Dermis microvascular lymphatic vessel endothelial cell (primary cell): ENCODE results near the gene DHFR2. TPM values are rescaled to one million over a fixed set of nuclear protein-coding genes. Genes with fewer than 3 reads are reported as not detected.
"Not testable (repeated sequence)": the region's sequence is repeated elsewhere in the genome, so short reads cannot be mapped to it uniquely, and the experiment has no call there.

Experiments used
- DNase-seq, 2 donors: peaks; one replicate each; pipeline versions ENCODE4 v3.0.0 to v3.0.0-alpha.2; 2010; ENCODE audit warnings: low read depth in 2 of 2
- total RNA-seq: library from RNA; depleted of rRNA; stranded (reverse); fragments of >200 nt; gene quantifications from 2 replicates; pipeline ENCODE4 v1.2.1, GENCODE V29; 2014

DHFR2 gene
- total RNA-seq, 1 donor from 2014 or later, result 2.1 TPM

DNA sequence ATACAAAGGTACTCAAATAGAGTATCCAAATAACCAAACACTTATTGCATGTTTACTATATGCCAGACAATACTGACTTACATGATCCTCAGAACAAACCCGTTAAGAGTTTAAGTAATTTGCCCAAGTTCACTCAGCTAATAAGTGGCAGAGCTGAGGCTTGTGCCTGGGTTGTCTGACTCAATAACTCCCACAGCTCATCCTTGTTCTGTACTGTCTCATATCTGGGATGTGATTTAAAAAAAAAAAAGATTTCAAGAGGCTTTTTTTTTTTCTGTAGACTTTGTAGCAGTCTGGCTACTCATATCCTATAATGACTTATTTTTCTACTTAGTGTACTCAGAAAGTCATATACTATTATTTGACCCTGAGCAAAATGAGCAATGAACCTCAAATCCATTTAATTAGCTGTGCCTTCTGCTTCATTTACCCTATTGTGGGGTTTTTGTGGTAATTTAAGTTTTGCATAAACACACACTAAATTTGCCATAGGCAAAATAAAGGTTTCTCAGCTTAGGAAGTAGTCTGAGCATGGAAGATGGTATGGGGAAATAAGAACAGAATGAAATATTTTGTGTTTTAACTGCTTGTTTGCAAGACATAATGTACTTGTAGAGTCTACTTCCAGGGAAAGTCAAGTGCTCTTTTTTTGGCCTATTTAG lies 3.2 kb upstream of the DHFR2 start:
- DNase-seq, result no peak

- no peak for DNase-seq
Measured at GRCh38 chr3:94065122-94065521, 2.4 kb upstream of the DHFR2 start.

GRCh38 chr3:94064243-94064860 lies 1.6 kb upstream of the DHFR2 start:
- DNase-seq, result no peak

DNA sequence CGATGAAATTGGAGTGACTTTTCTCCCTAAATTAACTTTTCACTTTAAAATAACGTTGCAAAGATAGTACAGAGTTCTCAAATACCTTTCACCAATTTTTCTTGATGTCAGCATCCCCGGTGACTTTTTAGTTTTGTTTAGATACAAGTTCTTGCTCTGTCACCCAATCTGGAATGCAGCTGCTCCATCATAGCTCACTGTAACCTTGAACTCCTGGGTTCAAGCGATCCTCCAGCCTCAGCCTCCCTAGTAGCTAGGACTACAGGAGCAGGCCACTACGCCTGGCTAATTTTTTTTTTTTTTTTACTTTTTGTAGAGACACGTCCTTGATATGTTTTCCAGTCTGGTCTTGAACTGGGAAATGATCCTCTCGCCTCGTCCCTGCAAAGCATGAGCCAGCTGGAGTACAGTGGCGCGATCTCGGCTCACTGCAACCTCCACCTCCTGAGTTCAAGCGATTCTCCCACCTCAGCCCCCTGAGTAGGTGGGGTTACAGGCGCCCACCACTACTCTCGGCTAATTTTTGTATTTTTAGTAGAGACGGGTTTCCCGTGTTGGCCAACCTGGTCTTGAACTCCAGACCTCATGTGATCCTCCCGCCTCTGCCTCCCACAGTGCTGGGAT lies 892 bp upstream of the DHFR2 start:
- no peak for DNase-seq

DNA sequence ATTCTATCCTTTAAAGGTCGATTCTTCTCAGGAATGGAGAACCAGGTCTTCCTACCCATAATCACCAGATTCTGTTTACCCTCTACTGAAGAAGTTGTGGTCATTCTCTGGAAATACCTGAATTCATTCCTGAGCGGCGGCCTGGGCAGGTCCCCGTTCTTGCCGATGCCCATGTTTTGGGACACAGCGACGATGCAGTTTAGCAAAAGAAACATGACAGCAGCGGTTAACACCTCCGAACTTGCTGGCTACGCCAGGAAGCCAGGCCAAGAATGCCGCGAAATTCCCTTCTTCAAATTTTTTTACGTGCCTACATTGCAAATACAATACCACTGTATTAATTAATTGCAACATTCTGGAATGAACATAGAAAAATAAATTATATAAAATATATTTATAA lies 1.4 kb downstream of the DHFR2 start:
- DNase-seq, result no peak

GRCh38 chr3:94050546-94050945 lies 12.2 kb downstream of the DHFR2 start:
- no peak for DNase-seq

DNA sequence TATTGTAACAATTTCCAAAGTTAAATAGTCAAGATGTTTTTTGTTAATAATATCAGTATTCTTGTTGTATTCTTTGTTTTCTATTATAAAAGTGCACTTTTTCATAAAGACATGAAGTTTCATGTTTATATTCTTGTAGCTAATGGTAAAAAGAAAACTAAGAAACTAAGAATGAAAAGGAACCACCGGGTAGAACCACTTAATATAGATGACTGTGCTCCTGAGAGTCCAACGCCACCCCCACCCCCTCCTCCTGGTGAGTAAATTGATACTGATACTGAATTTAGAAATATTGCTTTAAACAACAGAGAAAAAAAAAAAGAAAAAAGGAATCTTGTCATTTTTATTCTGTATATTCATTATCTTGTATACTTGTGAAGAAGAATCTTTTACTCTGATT lies 13.4 kb downstream of the DHFR2 start:
- no peak for DNase-seq

DNA sequence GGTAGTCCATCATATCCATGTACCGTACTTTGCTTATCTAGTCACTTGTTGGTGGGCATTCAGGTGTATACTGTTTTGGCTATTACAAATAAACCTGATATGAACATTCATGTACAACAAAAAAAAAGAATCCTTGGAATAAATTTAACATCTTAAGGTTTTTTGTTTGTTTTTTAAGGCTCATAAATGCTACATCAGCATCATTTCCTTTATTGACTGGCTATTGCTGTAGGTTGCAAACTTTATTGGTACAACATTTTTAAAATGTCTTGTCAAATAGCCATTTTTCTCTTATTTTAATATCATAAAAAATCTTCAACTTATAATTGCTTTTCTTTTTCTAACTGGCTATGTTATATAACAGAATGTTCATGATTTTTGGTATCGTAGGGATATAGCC lies 16.2 kb downstream of the DHFR2 start:
- DNase-seq, result no peak

- DNase-seq, result not testable (repeated sequence)
Measured at GRCh38 chr3:94044100-94044936, 18.4 kb downstream of the DHFR2 start.

DNA sequence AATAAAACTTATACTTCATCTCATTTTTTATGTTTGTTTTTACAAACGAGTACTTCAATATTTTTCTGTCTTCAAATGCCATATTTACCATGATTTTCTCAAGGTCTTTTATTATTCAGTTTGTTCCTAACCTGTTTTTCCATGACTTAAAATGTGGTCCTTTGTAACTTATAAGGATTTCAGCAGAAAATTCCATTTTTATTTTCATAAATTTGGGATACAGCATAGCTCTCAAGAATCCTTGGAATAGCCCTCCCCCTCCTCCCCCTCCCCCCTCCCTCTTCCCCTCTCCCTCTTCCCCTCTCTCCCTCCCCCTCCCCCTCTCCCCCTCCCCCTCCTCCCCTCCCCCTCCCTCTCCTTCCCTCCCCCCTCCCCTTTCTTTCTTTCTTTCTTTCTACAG lies 19.4 kb downstream of the DHFR2 start:
- DNase-seq, result no peak

DNA sequence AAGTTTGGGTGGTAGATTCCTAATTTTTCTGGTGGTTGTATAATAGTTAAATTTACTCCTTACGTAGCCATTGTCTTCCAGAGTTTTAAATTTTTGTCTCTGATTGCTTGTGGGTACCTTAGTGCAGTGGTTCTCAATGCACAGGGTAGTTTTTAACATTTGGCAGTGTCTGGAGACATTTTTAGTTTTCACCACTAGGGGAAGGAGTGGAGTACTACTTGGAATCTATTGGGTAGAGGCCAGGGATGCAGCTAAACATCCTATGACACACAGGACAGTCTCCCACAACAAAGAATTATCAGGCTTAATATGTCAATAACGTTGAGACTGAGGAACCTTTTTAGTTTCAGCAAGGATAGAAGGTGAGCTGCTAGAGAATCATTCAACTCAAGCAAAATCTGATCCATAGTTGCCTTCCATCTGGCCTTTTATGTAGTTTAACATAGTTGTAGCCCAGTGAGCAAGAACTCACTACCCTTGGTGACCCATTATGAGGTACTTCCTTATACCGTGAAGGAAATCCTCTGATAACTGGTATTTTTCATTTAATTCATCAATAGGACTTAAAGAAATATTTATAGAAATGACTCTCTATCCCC lies 25.7 kb downstream of the DHFR2 start:
- DNase-seq, result peak; percentile 7 to 29

DNA sequence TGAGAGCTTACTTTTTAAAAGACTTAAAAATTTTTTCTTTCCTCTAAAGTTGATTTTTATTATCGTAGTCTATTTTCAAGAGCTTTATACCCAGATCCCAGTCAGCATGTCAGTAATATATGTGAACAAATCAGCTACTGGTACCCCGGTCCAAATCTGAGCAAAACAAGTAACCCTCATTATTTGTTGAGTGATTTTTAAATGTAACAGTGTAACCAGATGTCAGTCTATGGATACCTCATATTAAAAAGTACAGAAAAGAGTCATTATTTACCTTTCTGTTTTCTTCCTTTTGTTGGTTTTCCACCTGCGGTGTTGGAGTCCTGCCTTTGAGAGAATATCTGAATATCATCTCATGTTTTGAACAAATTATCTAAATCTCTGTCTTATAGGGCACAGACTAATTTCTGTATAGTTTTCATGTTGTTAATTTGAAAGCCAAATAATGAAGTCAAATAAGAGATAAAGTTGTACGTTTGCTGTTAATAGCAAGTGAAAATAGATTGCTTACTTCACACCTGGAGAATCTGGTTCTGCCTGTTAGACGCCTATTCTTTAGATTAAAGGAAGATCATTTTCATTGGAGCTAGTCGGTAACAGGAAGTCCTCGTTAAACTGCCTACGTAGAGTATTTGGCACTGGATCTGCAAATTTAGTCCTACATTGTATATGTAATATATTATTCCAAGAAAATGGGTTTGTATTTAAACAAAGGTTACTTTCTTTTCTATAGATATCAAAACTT lies 34.5 kb downstream of the DHFR2 start, which contains the start of gene STX19:
TSS of gene STX19 (minus strand) at position 505 of the 745 bp plus-strand sequence. CDS start 13,328 bp downstream, outside the sequence.
- DNase-seq, result no peak

DNA sequence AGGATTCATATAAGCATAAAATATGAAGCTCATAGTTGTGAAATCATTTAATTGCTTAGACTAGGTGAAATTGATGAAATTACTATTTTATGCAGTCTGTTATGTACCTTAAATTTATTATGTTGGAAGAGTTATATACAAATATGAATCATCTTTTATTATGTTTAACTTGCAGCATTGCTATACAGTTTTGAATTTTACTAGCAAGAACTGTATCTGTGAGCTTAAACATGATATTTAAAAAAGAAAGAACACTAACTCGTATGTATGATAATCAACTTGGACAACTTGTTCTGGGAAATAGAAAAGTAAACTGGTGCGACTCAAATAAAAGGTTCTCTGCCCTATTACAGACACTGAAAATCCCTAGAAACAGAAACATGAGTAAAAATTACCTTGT lies 36.1 kb downstream of the DHFR2 start:
- DNase-seq, result no peak

- no peak for DNase-seq
Measured at GRCh38 chr3:94024385-94024784, 38.3 kb downstream of the DHFR2 start.

- no peak for DNase-seq
Measured at GRCh38 chr3:94020293-94020692, 42.4 kb downstream of the DHFR2 start.

GRCh38 chr3:94019659-94020058 lies 43.1 kb downstream of the DHFR2 start:
- DNase-seq, result no peak

- DNase-seq, result no peak
Measured at GRCh38 chr3:94015025-94015424, 47.7 kb downstream of the DHFR2 start.

GRCh38 chr3:94012185-94012584 lies 50.5 kb downstream of the DHFR2 start:
- no peak for DNase-seq

GRCh38 chr3:94011233-94011711 lies 51.4 kb downstream of the DHFR2 start:
- no peak for DNase-seq

DNA sequence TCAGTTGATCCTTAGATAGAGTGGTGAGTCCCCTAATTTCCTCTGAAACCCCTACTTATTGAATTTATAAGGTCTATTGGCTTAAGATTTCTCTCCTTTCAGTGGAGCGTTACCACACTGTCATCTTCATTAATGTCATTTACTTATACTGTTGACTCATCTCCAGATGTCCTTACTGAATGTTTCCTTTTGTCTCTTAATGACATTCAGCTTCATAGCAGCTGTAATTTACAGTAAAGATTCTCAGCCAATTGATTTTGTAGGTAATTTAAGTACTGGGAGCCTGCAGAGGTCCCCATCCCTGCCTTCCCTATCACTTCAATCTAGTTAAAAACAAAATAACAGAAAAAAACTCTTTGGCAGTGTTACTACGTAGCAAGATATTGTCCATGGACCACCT lies 53.1 kb downstream of the DHFR2 start:
- DNase-seq, result no peak

DNA sequence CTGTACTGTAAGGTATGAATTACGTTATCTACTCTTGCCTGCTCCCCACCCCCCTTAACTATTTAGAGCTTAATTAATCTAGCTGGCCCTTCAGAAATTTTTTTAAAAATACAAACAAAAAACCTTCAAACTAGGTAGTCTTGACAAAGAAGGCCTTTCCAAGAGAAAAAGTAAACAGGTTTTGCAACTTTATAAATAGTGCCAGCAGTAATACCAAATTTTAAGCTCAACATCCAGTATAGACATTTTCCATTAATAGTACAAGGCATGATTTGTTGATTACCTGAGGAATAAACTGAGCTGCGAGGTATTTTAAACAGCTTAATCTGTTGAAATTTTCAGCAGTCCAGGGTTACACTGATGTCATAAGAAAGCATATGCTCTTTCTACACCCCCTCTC lies 54.5 kb downstream of the DHFR2 start:
- no peak for DNase-seq
